SK-N-MC (cell line): ENCODE data around the gene ARID2.

Experiments
- EZH2 ChIP-seq: fragments of 200-600 bp; sonication (generic); IDR thresholded peaks from one replicate; pipeline ENCODE4 v1.6.1; 2017; ENCODE audit warnings: antibody characterized with exemption
- POLR2AphosphoS5 ChIP-seq: IDR thresholded peaks from 2 replicates; pipeline ENCODE4 v1.6.1; 2012; ENCODE audit warnings: mild to moderate bottlenecking, low read depth, low read length, borderline replicate concordance

DNA sequence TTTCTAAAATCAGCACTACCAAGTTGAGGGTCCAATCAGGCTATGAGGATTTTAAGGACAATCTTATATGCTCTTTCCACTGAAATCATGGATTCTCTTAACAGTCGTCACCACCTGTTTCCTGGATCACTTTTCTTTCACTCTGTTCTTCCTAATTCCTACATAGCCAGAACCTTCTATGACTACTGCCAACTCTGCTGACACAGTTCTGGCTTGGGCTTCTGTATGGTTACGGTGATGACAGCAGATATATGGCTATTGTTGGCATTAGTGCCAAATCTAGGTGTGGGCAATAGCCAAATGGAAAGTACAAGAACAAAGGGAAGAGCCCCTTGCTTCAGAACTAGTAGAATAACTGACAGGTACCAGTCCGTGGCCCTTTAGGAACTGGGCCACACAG, 124.0 kb downstream of the ARID2 start:
- TF ChIP-seq EZH2 (no peak), POLR2AphosphoS5 (no peak)
